Subcutaneous adipose tissue (tissue), 4 donors: ENCODE data around the gene FRMD4A. TPM values are rescaled to one million over a fixed set of nuclear protein-coding genes. Genes with fewer than 3 reads are reported as not detected.

Source experiments
- CTCF ChIP-seq: fragments of 450-650 bp; IDR thresholded peaks from one replicate; pipeline ENCODE4 v1.5.1; 2016; ENCODE audit warnings: low read depth, mild to moderate bottlenecking, control low read depth, antibody characterized with exemption, moderate library complexity
- total RNA-seq, 4 donors: library from RNA; depleted of rRNA; stranded (reverse); fragments of >200 nt; gene quantifications; one replicate each; pipeline ENCODE4 v1.1.0, GENCODE V29; 2016

FRMD4A gene
- total RNA-seq, 4 donors from 2014 or later = 70.0 to 206 (median 81.4) TPM

GRCh38 chr10:14077430-14077829 lies 253.3 kb downstream of the FRMD4A start:
- no peak for TF ChIP-seq CTCF

- no peak for TF ChIP-seq CTCF
Observed at GRCh38 chr10:14074062-14074884, 256.5 kb downstream of the FRMD4A start.

- TF ChIP-seq CTCF = no peak
Observed at GRCh38 chr10:14072541-14072940, 258.2 kb downstream of the FRMD4A start.

GRCh38 chr10:14071956-14072355 lies 258.8 kb downstream of the FRMD4A start:
- TF ChIP-seq CTCF = no peak

GRCh38 chr10:14068601-14069250 lies 262.0 kb downstream of the FRMD4A start:
- TF ChIP-seq CTCF = no peak

- no peak for TF ChIP-seq CTCF
Observed at GRCh38 chr10:14066106-14066505, 264.6 kb downstream of the FRMD4A start.

GRCh38 chr10:14063531-14064285 lies 267.0 kb downstream of the FRMD4A start:
- no peak for TF ChIP-seq CTCF
